Measurements from ENCODE around the gene ZFYVE26.

The ZFYVE26 gene

GRCh38 chr14:67856827-67857226 is 40.4 kb upstream of the ZFYVE26 start:
- no peak for DNase-seq (ENCODE audit: low spot score)
- no peak overlapping the region for H3K27ac ChIP-seq (ENCODE audit: poor library complexity, severe bottlenecking)
- H3K4me1 ChIP-seq (ENCODE audit: insufficient read depth, poor library complexity, severe bottlenecking): peaks cover 4% of the 10 kb centered on the region

GRCh38 chr14:67853715-67854114 is 37.3 kb upstream of the ZFYVE26 start:
- H3K27ac ChIP-seq (ENCODE audit: poor library complexity, severe bottlenecking): no peak overlapping the region
- no peak for DNase-seq (ENCODE audit: low spot score)
- TF ChIP-seq CTCF (IDR thresholded peaks at IDR 0.05; ENCODE audit: poor library complexity, severe bottlenecking): no peak
- ATAC-seq (ENCODE audit: low read depth): no peak
- no peak overlapping the region for H3K4me3 ChIP-seq (ENCODE audit: severe bottlenecking)
- H3K4me1 ChIP-seq (ENCODE audit: insufficient read depth, poor library complexity, severe bottlenecking): no peaks in the 10 kb centered on the region
- no peaks in the 10 kb centered on the region for H3K9me3 ChIP-seq (ENCODE audit: severe bottlenecking)
- no peaks in the 10 kb centered on the region for H3K36me3 ChIP-seq (ENCODE audit: low read depth)
- no peaks in the 10 kb centered on the region for H3K27me3 ChIP-seq (ENCODE audit: insufficient read depth, poor library complexity, severe bottlenecking)

More at GRCh38 chr14:67856827-67857226, 40.4 kb upstream of the ZFYVE26 start:
- no peaks in the 10 kb centered on the region for H3K9me3 ChIP-seq (ENCODE audit: severe bottlenecking)
- no peak for TF ChIP-seq CTCF (IDR thresholded peaks at IDR 0.05; ENCODE audit: poor library complexity, severe bottlenecking)
- no peak overlapping the region for H3K4me3 ChIP-seq (ENCODE audit: severe bottlenecking)
- H3K36me3 ChIP-seq (ENCODE audit: low read depth): no peaks in the 10 kb centered on the region
- ATAC-seq (ENCODE audit: low read depth): no peak
- no peaks in the 10 kb centered on the region for H3K27me3 ChIP-seq (ENCODE audit: insufficient read depth, poor library complexity, severe bottlenecking)

GRCh38 chr14:67852926-67853604 is 36.7 kb upstream of the ZFYVE26 start:
- Histone ChIP-seq H3K27ac (ENCODE audit: poor library complexity, severe bottlenecking) (no peak overlapping the region), H3K27me3 (ENCODE audit: insufficient read depth, poor library complexity, severe bottlenecking) (no peaks in the 10 kb centered on the region), H3K4me3 (ENCODE audit: severe bottlenecking) (no peak overlapping the region), H3K36me3 (ENCODE audit: low read depth) (no peaks in the 10 kb centered on the region), H3K4me1 (ENCODE audit: insufficient read depth, poor library complexity, severe bottlenecking) (no peaks in the 10 kb centered on the region), H3K9me3 (ENCODE audit: severe bottlenecking) (no peaks in the 10 kb centered on the region)
- no peak for TF ChIP-seq CTCF (IDR thresholded peaks at IDR 0.05; ENCODE audit: poor library complexity, severe bottlenecking)
- ATAC-seq (ENCODE audit: low read depth): no peak
- DNase-seq (ENCODE audit: low spot score): no peak

GRCh38 chr14:67851785-67852410 is 35.5 kb upstream of the ZFYVE26 start:
- Histone ChIP-seq H3K4me1 (ENCODE audit: insufficient read depth, poor library complexity, severe bottlenecking) (no peaks in the 10 kb centered on the region), H3K36me3 (ENCODE audit: low read depth) (no peaks in the 10 kb centered on the region), H3K4me3 (ENCODE audit: severe bottlenecking) (no peak overlapping the region), H3K27ac (ENCODE audit: poor library complexity, severe bottlenecking) (no peak overlapping the region), H3K27me3 (ENCODE audit: insufficient read depth, poor library complexity, severe bottlenecking) (no peaks in the 10 kb centered on the region), H3K9me3 (ENCODE audit: severe bottlenecking) (no peaks in the 10 kb centered on the region)
- TF ChIP-seq CTCF (IDR thresholded peaks at IDR 0.05; ENCODE audit: poor library complexity, severe bottlenecking): no peak
- ATAC-seq (ENCODE audit: low read depth): no peak
- DNase-seq (ENCODE audit: low spot score): no peak
